ENCODE measurements around the gene ASCL4.

- TF ChIP-seq POLR2A (IDR thresholded peaks at IDR 0.05) (no peak), CTCF (IDR thresholded peaks at IDR 0.05 in 4 of 5, conservative IDR thresholded peaks at IDR 0.05 in 1 of 5) (no peak)
Measured at GRCh38 chr12:107779077-107779831, 4.8 kb downstream of the ASCL4 start.
